GM19438 (cell line): ENCODE measurements around the gene TEAD3.

Experiments used
- ATAC-seq: cut with Tn5 transposase; IDR thresholded peaks from one replicate; pipeline ENCODE4 v1.9.1; 2021; ENCODE audit warnings: low read depth; ENCODE audit not compliant: unreplicated experiment

The TEAD3 gene

DNA sequence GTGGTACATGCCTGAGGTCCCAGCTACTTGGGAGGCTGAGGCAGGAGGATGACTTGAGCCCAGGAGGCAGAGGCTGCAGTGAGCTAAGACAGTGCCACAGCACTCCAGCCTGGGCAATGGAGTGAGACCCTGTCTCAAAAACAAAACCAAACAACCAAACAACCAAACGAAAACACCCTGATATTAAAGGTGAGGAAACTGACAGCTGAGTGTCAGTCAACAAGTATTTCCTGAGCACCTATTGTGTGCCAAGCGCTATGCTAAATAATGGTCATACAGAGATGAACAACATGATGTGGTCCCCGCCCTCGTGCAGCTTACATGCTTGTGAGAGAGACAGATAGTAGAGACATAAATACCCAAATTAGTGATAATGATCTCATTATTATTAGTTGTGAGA is 17.7 kb upstream of the TEAD3 start:
- no peak for ATAC-seq

DNA sequence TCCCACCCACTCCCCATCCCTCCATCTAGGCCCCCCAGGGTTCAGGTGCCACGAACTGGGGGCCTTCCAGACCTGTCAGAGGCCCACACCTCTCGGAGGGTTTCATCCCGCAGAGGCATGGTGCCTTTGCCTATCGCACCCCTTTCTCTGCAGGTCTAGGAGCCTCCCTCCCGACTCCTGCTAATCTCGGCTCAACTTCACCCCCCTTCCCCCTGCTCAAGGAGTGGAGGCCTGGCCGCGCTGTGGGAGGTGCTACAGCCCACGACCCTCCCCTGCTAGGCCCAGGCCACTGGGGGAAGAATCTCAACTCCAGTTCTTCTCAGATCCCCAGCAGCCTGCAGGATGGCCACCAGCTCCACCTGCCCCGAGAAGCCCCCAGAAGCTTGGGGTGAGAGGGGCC is 15.9 kb upstream of the TEAD3 start, which contains the start of gene TULP1:
TSS of gene TULP1 (minus strand) at position 157 of the 400 bp plus-strand sequence. CDS start at position 119, 38 bp downstream.
- no peak for ATAC-seq

GRCh38 chr6:35512006-35512405 is 15.1 kb upstream of the TEAD3 start:
- no peak for ATAC-seq

DNA sequence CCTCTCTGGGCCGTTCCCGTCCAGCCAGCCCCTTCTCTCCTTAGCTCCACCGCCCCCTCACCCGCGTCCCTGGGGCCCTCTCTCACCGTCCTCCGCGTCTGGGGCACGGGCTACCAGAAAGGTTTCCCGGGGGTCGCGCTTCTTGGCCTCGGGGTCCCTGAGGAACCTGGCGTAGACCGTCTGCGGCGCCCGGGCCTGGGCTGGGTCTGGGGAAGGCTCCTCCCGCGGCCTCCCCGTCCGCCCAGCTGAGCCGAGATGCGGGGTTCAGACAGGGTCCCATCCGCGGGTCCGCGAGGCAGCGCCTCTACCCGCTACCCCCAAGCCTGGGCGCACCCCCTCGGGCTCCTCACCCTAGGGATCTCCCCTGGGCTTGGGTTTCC is 14.7 kb upstream of the TEAD3 start:
- no peak for ATAC-seq

GRCh38 chr6:35510916-35511561 is 14.2 kb upstream of the TEAD3 start:
- no peak for ATAC-seq

DNA sequence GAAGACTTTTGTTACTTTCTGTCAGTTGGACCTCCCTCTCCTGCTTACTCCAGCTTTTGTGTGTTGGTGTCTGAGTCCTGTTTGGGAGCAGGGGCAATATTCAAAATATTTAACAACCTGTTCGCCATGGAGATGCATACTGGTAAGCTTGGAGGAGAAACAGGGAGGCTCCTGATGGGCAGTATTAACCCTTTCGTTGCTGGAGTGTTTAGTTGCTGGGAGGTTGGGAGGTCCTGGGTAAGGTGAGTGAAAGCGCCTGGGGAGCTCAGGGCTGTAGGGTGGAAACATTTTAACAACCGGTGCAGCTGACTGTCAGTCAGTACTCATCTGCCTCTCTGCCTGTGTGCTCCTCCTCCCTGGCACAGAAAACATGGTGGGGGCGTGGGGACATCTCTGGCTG is 11.7 kb upstream of the TEAD3 start:
- no peak for ATAC-seq

GRCh38 chr6:35508027-35508426 is 11.1 kb upstream of the TEAD3 start:
- ATAC-seq: no peak

- ATAC-seq: no peak
Measured at GRCh38 chr6:35507221-35507620, 10.3 kb upstream of the TEAD3 start.

DNA sequence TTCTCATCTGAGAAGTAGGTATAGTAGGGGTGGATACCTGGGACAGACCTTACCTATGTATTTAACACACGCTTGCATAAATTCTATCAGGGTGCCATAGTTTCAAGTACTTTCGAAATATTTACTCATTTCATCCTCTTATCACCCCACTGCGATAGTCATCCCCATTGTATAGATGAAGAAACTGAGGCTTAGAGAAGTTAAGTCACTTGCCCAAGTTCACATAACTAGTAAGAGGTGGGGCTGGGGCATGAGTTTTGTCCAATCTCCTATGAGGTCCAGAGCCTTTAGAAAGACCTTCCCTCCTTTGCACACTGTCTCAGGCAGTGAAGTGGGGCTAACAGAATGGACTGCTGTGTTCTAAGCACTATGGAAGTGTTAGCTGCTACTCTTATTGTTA is 9.7 kb upstream of the TEAD3 start:
- no peak for ATAC-seq

DNA sequence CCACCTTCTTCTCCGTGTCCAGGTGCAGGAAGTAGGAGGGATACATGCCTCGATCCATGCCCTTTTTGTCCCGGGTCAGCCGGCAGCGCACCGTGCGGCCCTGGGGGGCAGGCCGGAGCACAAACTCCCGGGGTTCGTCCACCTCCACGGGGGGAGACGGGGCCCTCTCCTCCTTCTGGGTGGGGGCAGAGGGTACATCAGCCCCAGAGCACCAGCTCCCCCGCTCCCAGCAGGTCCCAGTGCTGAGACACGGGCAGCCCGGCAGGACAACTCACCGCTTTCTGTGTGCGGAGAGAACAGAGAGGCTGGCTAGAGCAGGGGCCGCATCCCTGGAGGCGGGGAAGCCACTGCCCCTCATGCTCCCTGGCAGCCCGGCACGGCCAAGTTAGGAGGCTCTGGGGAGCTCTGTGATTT is 9.1 kb upstream of the TEAD3 start:
- ATAC-seq: no peak

- ATAC-seq: no peak
Measured at GRCh38 chr6:35503534-35503933, 6.7 kb upstream of the TEAD3 start.

- no peak for ATAC-seq
Measured at GRCh38 chr6:35501784-35502183, 4.9 kb upstream of the TEAD3 start.

GRCh38 chr6:35500782-35501181 is 3.9 kb upstream of the TEAD3 start:
- no peak for ATAC-seq

GRCh38 chr6:35499372-35499771 is 2.5 kb upstream of the TEAD3 start:
- no peak for ATAC-seq

GRCh38 chr6:35498422-35499067 is 1.7 kb upstream of the TEAD3 start:
- ATAC-seq: no peak

GRCh38 chr6:35497571-35498421 is 917 bp upstream of the TEAD3 start:
- ATAC-seq: no peak

- ATAC-seq: no peak
Measured at GRCh38 chr6:35496036-35496840, 641 bp downstream of the TEAD3 start.

DNA sequence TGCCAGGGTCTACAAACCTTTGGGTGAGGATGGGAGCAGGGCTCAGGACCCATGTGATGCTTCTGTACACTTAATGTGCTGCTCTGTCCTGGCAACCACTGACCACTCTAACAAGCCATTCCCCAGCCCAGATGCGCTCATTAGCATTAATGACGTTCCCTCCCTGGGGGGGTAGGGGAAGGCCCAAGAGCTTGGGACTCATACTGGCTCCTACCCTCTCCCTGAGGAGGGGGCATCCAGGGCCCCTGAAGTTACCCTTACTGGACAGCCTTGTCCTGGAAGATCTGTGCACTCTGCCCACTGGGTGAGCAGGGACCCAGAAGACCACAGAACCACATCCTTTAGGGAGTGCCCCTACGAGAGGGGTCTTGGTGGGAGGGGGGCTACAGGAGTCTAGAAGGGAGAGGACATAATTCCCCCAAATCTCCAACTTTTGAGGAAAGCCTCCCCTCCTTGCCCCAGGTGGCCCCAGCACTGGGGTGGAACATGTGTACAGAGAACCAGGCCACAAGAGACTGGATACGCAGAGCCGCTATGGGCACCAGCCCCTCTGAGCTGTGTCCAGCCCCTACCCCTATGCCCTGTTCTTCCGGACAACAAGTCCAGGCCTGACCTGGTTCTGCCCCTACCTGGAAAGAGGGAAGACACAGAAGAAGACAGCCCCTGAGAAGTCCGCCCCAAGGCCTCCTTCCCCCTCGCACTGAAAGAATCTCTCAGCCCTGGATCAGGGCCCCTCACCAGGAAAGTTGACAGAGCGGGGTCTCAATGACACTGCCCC is 1.4 kb downstream of the TEAD3 start:
- no peak for ATAC-seq

DNA sequence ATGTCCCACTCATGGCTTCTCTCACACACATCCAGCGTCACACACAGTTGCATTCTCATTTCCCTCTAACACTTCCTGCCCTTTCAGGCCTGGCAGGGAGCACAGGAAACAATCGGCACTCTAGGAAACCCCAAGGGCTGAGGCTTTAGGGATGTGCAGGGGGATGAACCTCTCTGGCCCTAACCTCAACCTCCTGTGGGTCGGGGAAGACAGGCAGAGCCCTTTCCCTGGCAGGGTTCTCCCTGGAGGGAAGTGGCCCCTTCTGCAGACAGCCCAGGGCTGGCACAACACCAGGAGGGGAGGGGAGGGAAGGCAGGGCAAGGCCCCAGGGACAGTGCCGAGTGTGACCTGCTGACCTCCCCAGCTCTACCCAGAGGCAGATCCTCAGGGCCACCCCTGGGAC is 2.7 kb downstream of the TEAD3 start:
- no peak for ATAC-seq
